Measurements from ENCODE around the gene SLC5A5.

The SLC5A5 gene

GRCh38 chr19:17871878-17872250 is at the start of gene SLC5A5:
SLC5A5 (plus strand) TSS chr19:17871945; CDS start chr19:17872320, 375 bp downstream.
- ChIA-PET CTCF (interaction anchor here (1.1 to 3.8 kb wide), 7 partner anchors 12 to 125 kb away, joined by 3 to 93 read pairs (median 6); partner anchors contain the start of genes CCDC124 and RPL18A), POLR2A (interaction anchor here (0.6 kb wide), 1 partner anchor 12 kb away, joined by 3 read pairs; the partner anchor contains the start of gene RPL18A)
- DNase-seq (ENCODE audit: extremely low spot score), result no peak

GRCh38 chr19:17824339-17824738 is 47.4 kb upstream of the SLC5A5 start:
- TF ChIP-seq CTCF (IDR thresholded peaks at IDR 0.05; ENCODE audit: control extremely low read depth, extremely low read depth, low read depth, missing control alignments), result no peak
- no peak for DNase-seq (ENCODE audit: extremely low spot score)
- ChIA-PET CTCF (interaction anchor here (1.0 to 1.1 kb wide), 2 partner anchors 35 to 328 kb away, joined by 3 read pairs; no protein-coding TSS in a partner anchor), POLR2A (interaction anchor here (0.8 kb wide), 1 partner anchor 28 kb away, joined by 3 read pairs; no protein-coding TSS in a partner anchor)

More at GRCh38 chr19:17871878-17872250, at the start of gene SLC5A5:
- TF ChIP-seq CTCF (IDR thresholded peaks at IDR 0.05; ENCODE audit: control extremely low read depth, extremely low read depth, low read depth, missing control alignments), result no peak

GRCh38 chr19:17826508-17827056 is 45.2 kb upstream of the SLC5A5 start:
- no peak for DNase-seq (ENCODE audit: extremely low spot score)
- ChIA-PET CTCF (no interaction called here), POLR2A (no interaction called here)
- TF ChIP-seq CTCF (IDR thresholded peaks at IDR 0.05; ENCODE audit: control extremely low read depth, extremely low read depth, low read depth, missing control alignments), result no peak

GRCh38 chr19:17829855-17830566 is 41.7 kb upstream of the SLC5A5 start:
- no peak for DNase-seq (ENCODE audit: extremely low spot score)
- no peak for TF ChIP-seq CTCF (IDR thresholded peaks at IDR 0.05; ENCODE audit: control extremely low read depth, extremely low read depth, low read depth, missing control alignments)
- CTCF ChIA-PET, result no interaction called here
- POLR2A ChIA-PET, result no interaction called here

- ChIA-PET CTCF (no interaction called here), POLR2A (interaction anchor here (0.6 to 0.9 kb wide), 2 partner anchors 8 to 17 kb away, joined by 3 read pairs; no protein-coding TSS in a partner anchor)
- DNase-seq (ENCODE audit: extremely low spot score), result peak; percentile 64
- no peak for TF ChIP-seq CTCF (IDR thresholded peaks at IDR 0.05; ENCODE audit: control extremely low read depth, extremely low read depth, low read depth, missing control alignments)
Observed at GRCh38 chr19:17830567-17831418, 41.0 kb upstream of the SLC5A5 start.

- TF ChIP-seq CTCF (IDR thresholded peaks at IDR 0.05; ENCODE audit: control extremely low read depth, extremely low read depth, low read depth, missing control alignments), result no peak
- ChIA-PET POLR2A (interaction anchor here (0.6 to 0.9 kb wide), 2 partner anchors 9 to 17 kb away, joined by 3 read pairs; no protein-coding TSS in a partner anchor), CTCF (no interaction called here)
- no peak for DNase-seq (ENCODE audit: extremely low spot score)
Observed at GRCh38 chr19:17831419-17831888, 40.3 kb upstream of the SLC5A5 start.

Measured in GM10248 (cell line).